Neural cell (in vitro differentiated cells): ENCODE data around the gene DHTKD1.

Experiments used
- EP300 ChIP-seq: fragments of 450-650 bp; conservative IDR thresholded peaks from 2 replicates; pipeline ENCODE4 v1.6.1; 2014; ENCODE audit warnings: antibody characterized with exemption, mild to moderate bottlenecking, moderate library complexity; ENCODE audit not compliant: poor library complexity, severe bottlenecking
- MXI1 ChIP-seq: fragments of 450-650 bp; conservative IDR thresholded peaks from 2 replicates; pipeline ENCODE4 v1.6.1; 2014; ENCODE audit warnings: antibody characterized with exemption, mild to moderate bottlenecking; ENCODE audit not compliant: poor library complexity, severe bottlenecking
- POLR2AphosphoS5 ChIP-seq: IDR thresholded peaks from 2 replicates; pipeline ENCODE4 v1.6.1; 2012
- RAD21 ChIP-seq: fragments of 450-650 bp; conservative IDR thresholded peaks from 2 replicates; pipeline ENCODE4 v1.6.1; 2014; ENCODE audit warnings: antibody characterized with exemption, mild to moderate bottlenecking, moderate library complexity
- TF ChIP-seq, protein P1 (sequence below): fragments of 450-650 bp; IDR thresholded peaks from 2 replicates; pipeline ENCODE4 v1.5.1; 2014; ENCODE audit warnings: antibody characterized with exemption, mild to moderate bottlenecking, moderate library complexity; ENCODE audit not compliant: poor library complexity, severe bottlenecking

DNA sequence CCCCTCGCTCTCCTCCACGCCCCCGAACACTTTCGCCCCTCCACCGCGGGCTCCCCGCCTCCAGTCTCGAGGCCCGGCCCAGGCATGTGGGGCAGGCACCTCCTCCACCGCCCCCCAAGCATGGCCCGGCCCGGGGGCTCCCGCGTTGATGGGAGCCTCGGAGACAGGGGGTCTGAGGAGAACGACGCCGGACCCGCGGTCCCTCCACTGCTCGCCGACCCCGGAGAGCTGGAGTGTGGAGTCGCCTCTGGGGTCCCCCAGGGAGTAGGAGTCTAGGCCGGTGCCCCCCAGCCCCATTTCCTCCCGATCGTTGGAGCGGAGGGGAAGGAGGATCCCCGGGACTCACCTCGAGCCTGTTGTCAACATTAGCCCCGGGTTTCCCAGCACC, 26.4 kb upstream of the DHTKD1 start:
- TF ChIP-seq EP300, result no peak
- TF ChIP-seq, protein P1, sequence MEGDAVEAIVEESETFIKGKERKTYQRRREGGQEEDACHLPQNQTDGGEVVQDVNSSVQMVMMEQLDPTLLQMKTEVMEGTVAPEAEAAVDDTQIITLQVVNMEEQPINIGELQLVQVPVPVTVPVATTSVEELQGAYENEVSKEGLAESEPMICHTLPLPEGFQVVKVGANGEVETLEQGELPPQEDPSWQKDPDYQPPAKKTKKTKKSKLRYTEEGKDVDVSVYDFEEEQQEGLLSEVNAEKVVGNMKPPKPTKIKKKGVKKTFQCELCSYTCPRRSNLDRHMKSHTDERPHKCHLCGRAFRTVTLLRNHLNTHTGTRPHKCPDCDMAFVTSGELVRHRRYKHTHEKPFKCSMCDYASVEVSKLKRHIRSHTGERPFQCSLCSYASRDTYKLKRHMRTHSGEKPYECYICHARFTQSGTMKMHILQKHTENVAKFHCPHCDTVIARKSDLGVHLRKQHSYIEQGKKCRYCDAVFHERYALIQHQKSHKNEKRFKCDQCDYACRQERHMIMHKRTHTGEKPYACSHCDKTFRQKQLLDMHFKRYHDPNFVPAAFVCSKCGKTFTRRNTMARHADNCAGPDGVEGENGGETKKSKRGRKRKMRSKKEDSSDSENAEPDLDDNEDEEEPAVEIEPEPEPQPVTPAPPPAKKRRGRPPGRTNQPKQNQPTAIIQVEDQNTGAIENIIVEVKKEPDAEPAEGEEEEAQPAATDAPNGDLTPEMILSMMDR, result no peak
- TF ChIP-seq POLR2AphosphoS5, result no peak
- no peak for TF ChIP-seq MXI1
- peak; percentile 14 for TF ChIP-seq RAD21
